A204.1 (cell line): ENCODE measurements around the gene NPTN.

ENCODE experiments used
- FAIRE-seq: peaks from 2 replicates; lab custom pipeline; 2012; peaks lifted over from hg19 to GRCh38; lab: Jason Lieb, UNC

NPTN gene

GRCh38 chr15:73517566-73517965 lies 115.6 kb downstream of the NPTN start:
- FAIRE-seq, result no peak

- FAIRE-seq, result no peak
These were observed 117.7 kb downstream of the NPTN start for GRCh38 chr15:73515527-73515926.
